Hippocampal formation (tissue), 2 donors: ENCODE measurements around the gene KIF16B.
"Not testable (repeated sequence)": the region's sequence is repeated elsewhere in the genome, so short reads cannot be mapped to it uniquely, and the experiment has no call there.

ENCODE experiments used
- DNase-seq, 2 donors: peaks; one replicate each; lab custom pipeline; 2025; lab: John Stamatoyannopoulos, UW

The KIF16B gene

DNA sequence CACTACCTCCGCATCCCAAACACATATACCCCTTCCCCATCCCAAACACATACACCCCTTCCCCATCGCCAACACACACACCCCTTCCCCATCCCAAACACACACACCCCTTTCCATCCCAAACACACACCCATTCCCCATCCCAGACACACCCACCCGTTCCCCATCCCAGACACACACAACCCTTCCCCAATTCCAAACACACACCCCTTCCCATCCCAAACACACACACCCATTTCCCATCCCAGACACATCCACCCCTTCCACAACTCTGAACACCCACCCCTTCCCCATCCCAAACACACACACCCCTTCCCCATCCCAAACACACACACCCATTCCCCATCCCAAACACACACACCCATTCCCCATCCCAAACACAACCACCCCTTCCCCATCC, 314.5 kb downstream of the KIF16B start:
- no peak for DNase-seq

DNA sequence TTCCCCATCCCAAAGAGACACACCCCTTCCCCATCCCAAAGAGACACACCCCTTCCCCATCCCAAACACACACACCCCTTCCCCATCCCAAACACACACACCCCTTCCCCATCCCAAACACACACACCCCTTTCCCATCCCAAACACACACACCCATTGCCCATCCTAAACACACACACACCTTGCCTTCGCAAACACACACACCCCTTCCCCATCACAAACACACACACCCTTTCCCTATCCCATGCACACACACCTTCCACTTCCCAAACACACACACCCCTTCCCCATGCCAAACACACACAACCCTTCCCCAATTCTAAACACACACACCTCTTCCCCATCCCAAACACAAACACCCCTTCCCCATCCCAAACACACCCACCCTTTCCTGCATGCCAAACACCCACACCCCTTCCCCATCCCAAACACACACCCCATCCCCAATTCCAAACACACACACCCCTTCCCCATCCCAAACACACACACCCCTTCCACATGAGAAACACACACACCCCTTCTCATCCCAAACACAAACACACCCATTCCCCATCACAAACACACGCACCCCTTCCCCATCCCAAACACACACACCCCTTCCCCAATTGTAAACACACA, 315.3 kb downstream of the KIF16B start:
- DNase-seq: no peak

DNA sequence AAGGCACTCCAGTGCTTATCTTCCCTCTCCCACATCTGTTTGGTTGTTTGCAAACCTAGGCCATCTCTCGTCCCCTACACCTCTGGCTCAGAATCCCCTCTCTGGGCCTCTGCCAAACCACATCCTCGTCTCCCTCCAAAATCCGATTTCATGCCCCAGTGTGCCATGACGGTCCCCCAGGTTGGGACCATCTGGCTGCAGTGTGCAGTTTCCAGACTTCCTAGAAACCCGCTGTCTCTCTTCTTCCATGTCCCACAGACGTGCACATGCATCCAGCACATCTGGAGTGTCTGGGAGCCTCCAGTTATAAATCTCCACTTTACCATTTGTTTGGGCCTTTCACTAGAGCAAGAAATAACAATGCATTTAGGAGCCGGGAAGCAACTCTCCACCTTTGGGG, 316.2 kb downstream of the KIF16B start:
- no peak for DNase-seq

DNA sequence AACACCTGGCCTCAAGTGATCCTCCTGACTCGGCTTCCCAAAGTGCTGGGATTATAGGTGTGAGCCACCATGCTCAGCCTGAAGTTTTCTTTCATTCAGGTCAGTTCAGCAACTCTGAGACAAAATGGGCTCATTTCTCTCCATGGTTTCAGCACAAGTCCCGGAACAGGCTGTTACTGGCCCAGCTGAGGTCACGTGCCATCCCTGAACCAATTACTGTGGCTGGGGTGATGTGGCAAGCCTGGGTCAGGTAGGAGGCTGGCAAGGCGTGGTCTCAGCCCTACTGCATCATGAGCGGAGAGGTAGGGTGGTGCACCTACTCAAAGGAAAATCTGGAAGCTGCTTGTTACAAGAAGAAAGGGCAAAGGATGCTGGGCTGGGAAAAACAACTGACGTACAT, 326.4 kb downstream of the KIF16B start:
- DNase-seq: no peak

DNA sequence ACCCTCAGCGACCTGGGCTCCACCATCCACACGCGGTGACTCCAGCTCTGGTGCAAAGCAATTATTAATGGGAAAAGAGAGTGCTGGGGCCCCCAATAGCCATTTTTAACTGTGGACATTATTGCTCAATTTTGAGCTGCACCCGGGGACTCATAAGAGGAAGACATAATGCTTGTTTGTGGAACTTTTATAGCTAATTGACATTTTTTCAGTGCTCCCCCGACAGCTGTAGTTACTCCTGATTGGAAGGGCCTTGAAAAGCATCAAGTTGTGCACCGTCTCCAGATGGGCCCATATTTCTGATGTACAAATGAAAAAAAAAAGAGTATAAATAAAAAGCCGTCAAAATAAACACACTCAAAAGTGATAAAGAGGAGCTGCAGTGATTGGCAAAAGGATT, 327.0 kb downstream of the KIF16B start:
- no peak for DNase-seq

DNA sequence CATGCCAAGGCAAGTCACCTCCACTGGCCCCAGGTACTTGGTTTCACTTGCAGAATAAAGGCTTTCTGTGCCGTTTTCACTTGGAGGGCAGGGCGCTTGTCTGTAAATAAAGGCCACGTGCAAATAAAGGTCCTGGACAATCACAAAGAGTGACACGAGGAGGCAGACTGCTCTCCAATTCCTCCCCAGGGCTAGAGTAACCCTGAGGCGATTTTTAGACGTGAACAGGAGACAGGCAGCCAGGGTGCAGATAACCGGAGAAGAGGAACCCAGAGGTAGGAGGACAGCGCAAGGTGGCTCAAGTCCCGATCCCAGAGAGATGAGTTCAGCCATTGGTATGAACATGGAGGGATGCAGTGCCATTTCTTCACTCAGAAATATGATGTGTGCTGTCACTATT, 327.4 kb downstream of the KIF16B start:
- no peak for DNase-seq

DNA sequence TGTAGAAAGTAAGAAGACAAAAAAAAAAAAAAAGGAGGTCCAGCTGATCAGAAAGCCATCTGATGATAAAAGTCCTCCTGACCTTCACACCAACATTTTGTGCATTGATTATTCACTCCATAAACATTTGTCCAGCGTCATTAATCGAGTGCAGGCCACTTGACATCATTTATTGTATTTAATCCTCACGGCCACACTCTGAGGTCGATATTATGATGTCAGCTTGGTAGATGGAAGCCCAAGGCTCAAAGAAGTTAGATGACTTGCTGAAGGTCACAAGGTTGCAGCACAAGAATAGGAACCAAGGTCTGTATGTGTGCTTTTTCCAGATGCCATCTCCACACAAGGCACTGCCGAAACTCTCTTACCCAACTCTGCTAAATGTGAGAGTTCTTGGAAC, 328.4 kb downstream of the KIF16B start:
- no peak for DNase-seq

DNA sequence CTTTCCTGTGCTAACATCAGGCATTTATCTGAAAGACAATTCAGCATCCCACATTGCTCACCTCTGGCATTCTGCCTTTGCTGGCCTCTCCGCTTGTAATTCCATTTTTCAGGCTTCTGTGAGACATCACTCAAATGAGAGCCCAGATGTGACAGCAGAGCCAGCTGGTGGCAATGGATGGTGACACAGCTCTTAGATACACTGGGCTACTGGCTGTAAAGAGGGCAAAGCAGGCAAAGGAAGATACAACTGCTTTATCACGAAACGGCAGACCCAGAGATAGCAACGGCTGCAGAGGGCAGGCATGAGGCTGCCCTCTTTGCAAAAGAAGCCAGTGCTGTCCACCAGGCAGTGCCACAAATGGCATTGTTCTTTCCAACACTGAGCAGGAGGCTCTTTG, 329.8 kb downstream of the KIF16B start:
- DNase-seq: no peak

DNA sequence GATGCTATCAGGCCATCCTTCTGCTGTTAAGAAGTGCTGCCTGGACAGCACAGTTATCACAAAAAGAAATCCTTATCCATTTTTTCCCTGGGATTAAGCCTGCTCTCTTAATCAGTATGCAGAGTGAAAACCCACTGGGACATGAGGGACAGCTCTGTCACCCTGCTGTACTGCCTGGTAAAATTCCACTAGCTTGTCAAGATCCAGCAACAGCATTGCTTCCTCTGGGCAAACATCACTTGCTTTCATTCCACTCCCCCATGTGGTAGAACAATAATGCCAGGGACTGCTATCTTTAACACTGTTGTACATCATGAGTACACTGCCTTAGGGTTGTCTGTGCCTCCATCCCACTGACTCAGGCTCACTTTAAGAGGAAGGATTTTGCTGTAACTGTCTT, 331.3 kb downstream of the KIF16B start:
- DNase-seq: no peak

DNA sequence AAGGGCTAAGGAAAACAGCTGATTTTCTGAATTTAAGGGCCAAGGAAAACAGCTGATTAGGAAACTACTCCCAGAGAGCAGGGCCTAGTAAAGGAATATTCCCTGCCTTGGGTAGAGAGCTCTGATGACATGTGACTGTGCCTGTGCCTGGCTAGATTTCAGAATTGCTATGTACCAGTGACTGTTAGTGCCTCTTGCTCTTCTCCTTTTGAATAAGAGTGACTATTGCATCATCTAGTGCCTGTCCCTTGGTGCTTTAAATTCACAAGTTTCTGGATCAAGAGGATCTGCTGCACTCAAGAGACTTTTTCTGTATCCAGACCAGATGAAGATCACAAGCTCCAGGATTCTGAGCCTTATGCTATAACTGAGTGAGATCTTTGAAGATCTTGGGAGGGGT, 332.9 kb downstream of the KIF16B start:
- DNase-seq: no peak

DNA sequence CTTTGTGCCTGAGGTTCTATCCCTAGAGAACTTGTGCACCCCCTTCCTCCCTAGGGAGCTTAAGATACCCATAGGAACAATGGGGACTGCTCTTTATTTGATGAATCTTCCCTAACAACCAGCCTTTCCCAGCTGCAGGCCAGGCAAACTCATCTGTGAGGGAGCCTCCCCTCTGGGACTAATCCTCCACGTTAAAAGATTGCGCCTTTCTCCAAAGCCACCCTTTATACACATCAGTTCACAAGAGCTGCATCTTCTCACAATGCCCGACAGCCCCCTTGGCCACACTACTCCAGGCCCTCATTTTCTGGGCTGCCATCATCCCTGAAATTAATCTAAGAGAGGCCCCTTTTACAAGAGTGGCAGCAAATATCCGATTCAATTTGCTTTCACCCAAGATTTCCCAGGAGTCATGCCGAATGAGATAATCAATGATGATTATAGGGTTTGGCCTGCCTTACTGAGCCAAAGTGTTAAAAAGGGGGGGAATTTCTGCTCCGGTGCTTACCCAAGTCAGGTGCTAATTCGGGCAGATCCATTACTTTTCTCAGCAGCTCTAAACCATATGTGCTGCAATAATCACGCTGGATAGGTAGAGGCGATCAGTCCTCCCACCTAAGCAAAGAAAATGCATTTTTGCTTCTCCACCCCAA, 336.5 kb downstream of the KIF16B start:
- no peak for DNase-seq

DNA sequence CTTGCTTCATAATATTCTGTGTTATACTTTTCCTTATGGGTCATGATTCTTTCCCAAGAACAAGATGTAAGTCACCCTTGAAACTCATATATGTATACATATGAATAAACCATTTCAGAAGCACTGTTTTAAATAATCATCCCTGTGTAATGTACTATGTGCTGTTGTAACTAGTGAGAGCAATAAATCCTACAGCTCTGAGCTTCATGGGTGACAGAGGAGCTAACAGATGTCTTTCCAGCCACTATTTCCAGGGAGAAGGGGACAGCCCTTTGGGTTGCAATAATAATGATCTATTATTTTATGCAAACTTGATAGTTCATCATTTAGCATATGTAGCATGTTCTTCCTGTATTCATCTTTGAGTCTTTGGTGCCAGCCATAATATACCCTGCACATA, 342.8 kb downstream of the KIF16B start:
- no peak for DNase-seq

DNA sequence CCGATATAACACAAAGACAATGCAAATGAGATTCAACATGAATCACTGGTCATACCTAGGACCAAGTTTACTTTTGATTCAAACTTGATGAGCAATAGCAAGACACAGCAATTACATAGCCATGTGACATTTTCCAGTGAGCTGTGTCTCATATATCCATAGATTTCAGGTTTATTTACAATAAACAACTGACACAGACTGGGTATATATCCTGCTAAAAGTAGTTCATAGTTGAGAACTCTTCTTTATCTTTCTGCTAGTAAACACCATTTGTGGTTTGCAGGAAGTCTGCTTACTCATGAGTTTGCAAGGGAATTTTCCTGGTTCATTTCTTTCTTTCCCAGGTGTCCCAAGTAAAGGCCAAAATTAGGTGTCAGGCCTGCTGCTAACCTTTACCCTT, 343.4 kb downstream of the KIF16B start:
- no peak for DNase-seq

DNA sequence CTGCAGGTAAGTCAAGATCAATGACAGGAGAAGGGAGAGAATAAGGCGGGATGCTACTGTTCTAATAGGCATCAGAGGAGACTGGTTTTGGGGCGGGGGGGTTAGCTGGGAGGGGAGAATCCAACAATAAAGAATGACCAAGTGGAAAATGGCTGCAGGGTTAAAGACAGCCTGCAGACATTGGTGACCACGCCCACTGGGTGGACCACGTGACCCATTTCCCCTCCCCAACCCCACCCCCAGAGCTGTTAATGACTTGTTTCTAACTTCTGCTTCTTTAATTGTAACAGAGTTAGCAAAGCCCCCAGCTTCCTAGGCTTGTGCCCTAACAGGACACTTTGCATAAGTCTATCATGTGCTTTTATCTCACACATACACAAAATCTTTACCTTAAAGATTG, 344.5 kb downstream of the KIF16B start:
- no peak for DNase-seq

DNA sequence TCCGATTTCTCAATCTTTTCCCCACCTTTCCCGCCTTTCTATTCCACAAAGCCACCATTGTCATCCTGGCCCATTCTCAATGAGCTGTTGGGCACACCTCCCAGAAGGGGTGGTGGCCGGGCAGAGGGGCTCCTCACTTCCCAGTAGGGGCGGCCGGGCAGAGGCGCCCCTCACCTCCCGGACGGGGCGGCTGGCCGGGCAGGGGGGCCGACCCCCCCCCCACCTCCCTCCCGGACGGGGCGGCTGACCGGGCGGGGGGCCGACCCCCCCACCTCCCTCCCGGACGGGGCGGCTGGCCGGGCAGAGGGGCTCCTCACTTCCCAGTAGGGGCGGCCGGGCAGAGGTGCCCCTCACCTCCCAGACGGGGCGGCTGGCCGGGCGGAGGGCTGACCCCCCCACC, 346.3 kb downstream of the KIF16B start:
- DNase-seq: not testable (repeated sequence)

DNA sequence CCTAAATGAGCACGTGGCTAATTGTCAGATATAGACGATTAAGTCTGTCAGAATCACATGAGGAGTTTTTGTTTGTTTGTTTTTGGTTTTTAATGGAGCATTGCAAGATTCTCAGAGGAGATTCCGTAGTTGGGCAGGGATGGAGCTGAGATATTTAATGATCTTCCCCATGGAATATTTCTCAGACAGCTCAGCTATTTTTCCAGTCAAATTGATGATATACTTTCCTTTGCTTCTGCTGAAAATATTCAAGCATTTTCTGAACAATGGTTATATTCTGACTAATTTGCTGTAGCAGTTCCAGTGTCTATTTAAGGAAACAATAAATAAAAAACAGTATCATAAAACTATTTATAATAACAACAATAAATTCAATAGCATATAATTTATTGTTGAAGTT, 348.4 kb downstream of the KIF16B start:
- no peak for DNase-seq

DNA sequence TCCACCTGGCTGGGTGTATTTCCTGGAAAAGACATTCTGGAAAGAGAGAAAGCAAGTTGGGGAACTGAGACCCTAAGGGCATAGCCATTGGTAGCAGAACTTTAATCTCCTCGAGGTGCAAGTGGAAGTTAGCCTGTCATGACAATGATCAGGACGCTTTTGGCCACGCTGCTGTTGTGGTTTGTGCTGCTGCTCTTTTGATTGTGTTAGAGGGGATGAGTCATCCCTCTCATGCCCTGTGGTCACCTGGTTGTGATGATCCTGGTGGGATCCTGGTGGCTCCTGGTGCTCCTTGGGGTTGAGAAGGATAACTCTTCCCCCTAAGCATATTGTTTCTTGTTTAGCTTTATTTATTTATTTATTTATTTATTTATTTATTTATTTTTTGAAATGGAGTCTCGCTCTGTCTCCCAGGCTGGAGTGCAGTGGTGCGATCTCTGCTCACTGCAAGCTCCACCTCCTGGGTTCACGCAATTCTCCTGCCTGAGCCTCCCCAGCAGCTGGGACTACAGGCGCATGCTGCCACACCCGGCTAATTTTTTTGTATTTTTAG, 350.3 kb downstream of the KIF16B start:
- no peak for DNase-seq
